Thoracic aorta (tissue), 2 donors: ENCODE measurements around the gene CCR6. TPM values are rescaled to one million over a fixed set of nuclear protein-coding genes. Genes with fewer than 3 reads are reported as not detected.

Experiments
- ATAC-seq: fragments of 150-250 bp; one replicate; pipeline ENCODE4 v1.8.0; 2017; ENCODE audit warnings: low read depth; ENCODE audit not compliant: insufficient number of reproducible peaks, low FRiP score
- DNase-seq: peaks from one replicate; pipeline ENCODE4 v3.0.0-alpha.2; 2020; ENCODE audit warnings: low spot score
- H3K27ac ChIP-seq, 2 donors: fragments of 200-600 bp; sonication (generic); 1 replicate in 1 of 2; 2 replicates in 1 of 2; pipeline ENCODE4 v1.5.1; 2016; ENCODE audit warnings: mild to moderate bottlenecking in 2 of 2, moderate library complexity in 2 of 2
- H3K27me3 ChIP-seq: fragments of 200-600 bp; sonication (generic); replicated peaks from 2 replicates; pipeline ENCODE4 v1.6.0; 2016; ENCODE audit warnings: mild to moderate bottlenecking; ENCODE audit not compliant: insufficient read depth
- H3K36me3 ChIP-seq: fragments of 200-600 bp; sonication (generic); one replicate; pipeline ENCODE4 v1.5.1; 2016
- H3K4me1 ChIP-seq, 2 donors: fragments of 200-600 bp; sonication (generic); 1 replicate in 1 of 2; 2 replicates in 1 of 2; pipeline versions ENCODE4 v1.5.1 to v1.6.0; 2016; ENCODE audit warnings: low read depth in 2 of 2, mild to moderate bottlenecking in 1 of 2; ENCODE audit not compliant: control insufficient read depth in 1 of 2
- H3K4me3 ChIP-seq: fragments of 200-600 bp; sonication (generic); 2 replicates; pipeline ENCODE4 v1.5.1; 2016; ENCODE audit warnings: mild to moderate bottlenecking
- H3K9me3 ChIP-seq: fragments of 200-600 bp; sonication (generic); 2 replicates; pipeline ENCODE4 v1.5.1; 2016
- CTCF ChIP-seq: fragments of 200-600 bp; sonication (generic); IDR thresholded peaks from one replicate; pipeline ENCODE4 v1.5.1; 2019; ENCODE audit warnings: antibody characterized with exemption
- total RNA-seq, 2 donors: library from RNA; depleted of rRNA; stranded (reverse); fragments of >200 nt; gene quantifications; one replicate each; pipeline versions ENCODE4 v1.1.0 to v1.2.3, GENCODE V29; 2016

The CCR6 gene
- total RNA-seq, 2 donors from 2014 or later, result not detected

- Histone ChIP-seq H3K9me3 (no peaks in the 10 kb centered on the region), H3K4me1 (no peaks in the 10 kb centered on the region), H3K36me3 (no peaks in the 10 kb centered on the region), H3K27ac (no peak overlapping the region), H3K27me3 (no peaks in the 10 kb centered on the region), H3K4me3 (no peak overlapping the region)
- ATAC-seq (no peak), DNase-seq (no peak)
- no peak for TF ChIP-seq CTCF
These were observed 17.8 kb upstream of the CCR6 start for GRCh38 chr6:167105060-167105459.

GRCh38 chr6:167106406-167106805 lies 16.5 kb upstream of the CCR6 start:
- no peak for TF ChIP-seq CTCF
- H3K36me3 ChIP-seq, result no peaks in the 10 kb centered on the region
- no peaks in the 10 kb centered on the region for H3K9me3 ChIP-seq
- no peaks in the 10 kb centered on the region for H3K27me3 ChIP-seq
- H3K27ac ChIP-seq, result no peak overlapping the region
- no peaks in the 10 kb centered on the region for H3K4me1 ChIP-seq
- H3K4me3 ChIP-seq, result no peak overlapping the region
- DNase-seq (no peak), ATAC-seq (no peak)

GRCh38 chr6:167107787-167108186 lies 15.1 kb upstream of the CCR6 start:
- Histone ChIP-seq H3K27me3 (no peaks in the 10 kb centered on the region), H3K4me3 (no peak overlapping the region), H3K9me3 (no peaks in the 10 kb centered on the region), H3K4me1 (no peaks in the 10 kb centered on the region), H3K27ac (no peak overlapping the region), H3K36me3 (no peaks in the 10 kb centered on the region)
- no peak for TF ChIP-seq CTCF
- ATAC-seq (no peak), DNase-seq (no peak)

GRCh38 chr6:167108278-167108677 lies 14.6 kb upstream of the CCR6 start:
- Histone ChIP-seq H3K9me3 (no peaks in the 10 kb centered on the region), H3K36me3 (no peaks in the 10 kb centered on the region)
- ATAC-seq, result no peak

GRCh38 chr6:167109651-167110050 lies 13.2 kb upstream of the CCR6 start:
- Histone ChIP-seq H3K36me3 (no peaks in the 10 kb centered on the region), H3K27me3 (no peaks in the 10 kb centered on the region), H3K4me3 (no peak overlapping the region), H3K27ac (no peak overlapping the region), H3K9me3 (no peaks in the 10 kb centered on the region), H3K4me1 (no peaks in the 10 kb centered on the region)
- ATAC-seq, result no peak
- no peak for TF ChIP-seq CTCF
- no peak for DNase-seq

More at GRCh38 chr6:167108278-167108677, 14.6 kb upstream of the CCR6 start:
- Histone ChIP-seq H3K27ac (no peak overlapping the region), H3K4me3 (no peak overlapping the region), H3K27me3 (no peaks in the 10 kb centered on the region), H3K4me1 (no peaks in the 10 kb centered on the region)
- no peak for DNase-seq
- no peak for TF ChIP-seq CTCF
